GM19240 (cell line): ENCODE data around the gene RBM4B.

Source experiments
- DNase-seq: peaks from one replicate; pipeline ENCODE4 v3.0.0; 2011; ENCODE audit warnings: low spot score; ENCODE audit not compliant: insufficient read length

Gene RBM4B

GRCh38 chr11:66707486-66707885 lies 29.8 kb upstream of the RBM4B start:
- no peak for DNase-seq

GRCh38 chr11:66706989-66707388 lies 29.3 kb upstream of the RBM4B start:
- DNase-seq = no peak

GRCh38 chr11:66705587-66706335 lies 28.1 kb upstream of the RBM4B start:
- no peak for DNase-seq

GRCh38 chr11:66704659-66705360 lies 27.1 kb upstream of the RBM4B start:
- DNase-seq = no peak

GRCh38 chr11:66701432-66702240 lies 23.9 kb upstream of the RBM4B start:
- DNase-seq = no peak

GRCh38 chr11:66700742-66701141 lies 23.1 kb upstream of the RBM4B start:
- no peak for DNase-seq

- DNase-seq = no peak
These were observed 22.6 kb upstream of the RBM4B start for GRCh38 chr11:66700337-66700736.

GRCh38 chr11:66698491-66698890 lies 20.8 kb upstream of the RBM4B start:
- DNase-seq = no peak

GRCh38 chr11:66697988-66698387 lies 20.3 kb upstream of the RBM4B start:
- DNase-seq = no peak

- DNase-seq = no peak
These were observed 18.5 kb upstream of the RBM4B start for GRCh38 chr11:66696146-66696545.

- peak; percentile 95 for DNase-seq
These were observed 17.1 kb upstream of the RBM4B start for GRCh38 chr11:66694732-66695207.

- no peak for DNase-seq
These were observed 16.3 kb upstream of the RBM4B start for GRCh38 chr11:66694056-66694410.

- no peak for DNase-seq
These were observed 15.8 kb upstream of the RBM4B start for GRCh38 chr11:66693356-66694055.

GRCh38 chr11:66692871-66693331 lies 15.2 kb upstream of the RBM4B start:
- DNase-seq = no peak

GRCh38 chr11:66692446-66692845 lies 14.8 kb upstream of the RBM4B start:
- DNase-seq = no peak

GRCh38 chr11:66691311-66691980 lies 13.8 kb upstream of the RBM4B start:
- no peak for DNase-seq

GRCh38 chr11:66689661-66690590 lies 12.2 kb upstream of the RBM4B start:
- no peak for DNase-seq

- DNase-seq = no peak
These were observed 11.2 kb upstream of the RBM4B start for GRCh38 chr11:66688561-66689534.
